GM21390 (cell line): ENCODE results near the gene KRTAP10-11.
"Not testable (repeated sequence)": the region's sequence is repeated elsewhere in the genome, so short reads cannot be mapped to it uniquely, and the experiment has no call there.

Source experiments
- ATAC-seq: cut with Tn5 transposase; IDR thresholded peaks from one replicate; pipeline ENCODE4 v1.9.1; 2021; ENCODE audit not compliant: unreplicated experiment

Gene KRTAP10-11

GRCh38 chr21:44661567-44661966 lies 15.4 kb downstream of the KRTAP10-11 start:
- not testable (repeated sequence) for ATAC-seq

- no peak for ATAC-seq
Measured at GRCh38 chr21:44664691-44665090, 18.5 kb downstream of the KRTAP10-11 start.

- no peak for ATAC-seq
Measured at GRCh38 chr21:44666401-44667320, 20.4 kb downstream of the KRTAP10-11 start, which contains the start of gene KRTAP12-2. Gene KRTAP12-2, minus strand, starts transcription at chr21:44666927. Its CDS starts 41 bp downstream, at chr21:44666886.

- ATAC-seq: no peak
Measured at GRCh38 chr21:44667612-44668011, 21.4 kb downstream of the KRTAP10-11 start.

GRCh38 chr21:44670642-44671432 lies 24.6 kb downstream of the KRTAP10-11 start:
- no peak for ATAC-seq

GRCh38 chr21:44671911-44672310 lies 25.7 kb downstream of the KRTAP10-11 start:
- ATAC-seq: no peak

GRCh38 chr21:44677881-44678280 lies 31.7 kb downstream of the KRTAP10-11 start:
- no peak for ATAC-seq

- no peak for ATAC-seq
Measured at GRCh38 chr21:44681152-44681551, 34.9 kb downstream of the KRTAP10-11 start.

- ATAC-seq: no peak
Measured at GRCh38 chr21:44681861-44682579, 35.8 kb downstream of the KRTAP10-11 start, which contains the start of gene KRTAP12-1. Gene KRTAP12-1, minus strand, starts transcription at chr21:44682163. Its CDS starts 40 bp downstream, at chr21:44682123.

GRCh38 chr21:44682580-44683151 lies 36.5 kb downstream of the KRTAP10-11 start:
- no peak for ATAC-seq

- no peak for ATAC-seq
Measured at GRCh38 chr21:44684077-44684476, 37.9 kb downstream of the KRTAP10-11 start.

- ATAC-seq: no peak
Measured at GRCh38 chr21:44684483-44684882, 38.3 kb downstream of the KRTAP10-11 start.

- ATAC-seq: not testable (repeated sequence)
Measured at GRCh38 chr21:44685050-44685449, 38.8 kb downstream of the KRTAP10-11 start.

- ATAC-seq: no peak
Measured at GRCh38 chr21:44686000-44686781, 40.0 kb downstream of the KRTAP10-11 start.

- no peak for ATAC-seq
Measured at GRCh38 chr21:44686843-44687561, 40.8 kb downstream of the KRTAP10-11 start.

- ATAC-seq: no peak
Measured at GRCh38 chr21:44687671-44688070, 41.5 kb downstream of the KRTAP10-11 start.

- not testable (repeated sequence) for ATAC-seq
Measured at GRCh38 chr21:44689740-44690139, 43.5 kb downstream of the KRTAP10-11 start.

- ATAC-seq: no peak
Measured at GRCh38 chr21:44691686-44692085, 45.5 kb downstream of the KRTAP10-11 start.
